HCT116 (cell line): ENCODE data around the gene DNAAF8. TPM values are rescaled to one million over a fixed set of nuclear protein-coding genes. Genes with fewer than 3 reads are reported as not detected.

Source experiments
- ATAC-seq: fragments of 200-7000 bp; cut with Tn5 transposase; 2 replicates; pipeline ENCODE4 v1.9.1; 2020; ENCODE audit warnings: mild to moderate bottlenecking, moderate library complexity
- BruUV-seq: library from RNA; stranded (reverse); fragments of 400-500 nt; replicated peaks from 2 replicates; lab custom pipeline; 2021; lab: Mats Ljungman, UMichigan
- CTCF ChIA-PET: fragments of 300-600 bp; sonication (Branson Sonifier 250); formaldehyde crosslinking; loops from one replicate; lab custom pipeline; 2021; ENCODE audit warnings: antibody characterized with exemption; lab: Charles Lee
- POLR2A ChIA-PET: fragments of 300-600, 350-600 bp; sonication (Branson Sonifier 250); formaldehyde crosslinking; loops from one replicate; lab custom pipeline; 2021; ENCODE audit warnings: antibody characterized with exemption; lab: Charles Lee
- RAD21 ChIA-PET, 2 experiments: fragments of 300-600 bp; sonication (Branson Sonifier 250); formaldehyde crosslinking; loops; one replicate each; lab custom pipeline; 2023; ENCODE audit warnings: low total read pairs in 2 of 2; ENCODE audit not compliant: uncharacterized antibody in 2 of 2, unreplicated experiment in 2 of 2, low non-redundant PET in 1 of 2; lab: Charles Lee
- DNase-seq: peaks from one replicate; pipeline ENCODE4 v3.0.0-alpha.2; 2010; ENCODE audit warnings: low read depth, low spot score
- H2AFZ ChIP-seq: fragments of 200-600 bp; shearing (Covaris generic), sonication (generic); 2 replicates; pipeline ENCODE4 v1.6.1; 2017; ENCODE audit warnings: low read depth, mixed run types, mixed read lengths, antibody characterized with exemption, low read length; ENCODE audit not compliant: poor library complexity, severe bottlenecking
- H3K27ac ChIP-seq: 2 replicates; pipeline ENCODE4 v1.5.1; 2012; ENCODE audit warnings: low read depth, low read length
- H3K27me3 ChIP-seq: fragments of 200-600 bp; sonication (generic); 2 replicates; pipeline ENCODE4 v1.6.1; 2016; ENCODE audit warnings: mixed run types, low read length, mixed read lengths; ENCODE audit not compliant: insufficient read depth
- H3K36me3 ChIP-seq, 2 experiments: fragments of 200-500 bp in 1 of 2; fragments of 200-600 bp in 1 of 2; sonication (Bioruptor generic) in 1 of 2; sonication (generic) in 1 of 2; 2 replicates each; pipeline versions ENCODE4 v1.5.1 to v1.6.1; 2014 to 2016; ENCODE audit warnings: low read length in 2 of 2, inconsistent platforms in 1 of 2, mixed read lengths in 1 of 2, mixed run types in 1 of 2; ENCODE audit not compliant: insufficient read depth in 2 of 2, control insufficient read depth in 1 of 2
- H3K4me1 ChIP-seq, 2 experiments: fragments of 200-600 bp in 1 of 2; sonication (generic) in 1 of 2; 2 replicates each; pipeline versions ENCODE4 v1.5.1 to v1.6.1; 2012 to 2017; ENCODE audit warnings: low read length in 2 of 2, inconsistent platforms in 1 of 2, mild to moderate bottlenecking in 1 of 2, mixed read lengths in 1 of 2, mixed run types in 1 of 2, moderate library complexity in 1 of 2; ENCODE audit not compliant: insufficient read depth in 2 of 2, control insufficient read depth in 1 of 2
- H3K4me2 ChIP-seq: fragments of 200-600 bp; sonication (generic); 2 replicates; pipeline ENCODE4 v1.6.1; 2017; ENCODE audit warnings: mixed run types, low read length, mixed read lengths
- H3K4me3 ChIP-seq, 2 experiments: fragments of 200-600 bp in 1 of 2; sonication (generic) in 1 of 2; replicated peaks in 1 of 2; 2 replicates each; pipeline ENCODE4 v1.5.1; 2011 to 2016; ENCODE audit warnings: low read length in 2 of 2, control low read depth in 1 of 2, low read depth in 1 of 2, mild to moderate bottlenecking in 1 of 2, mixed read lengths in 1 of 2, mixed run types in 1 of 2
- H3K79me2 ChIP-seq: fragments of 200-600 bp; sonication (generic); 2 replicates; pipeline ENCODE4 v1.6.1; 2017; ENCODE audit warnings: mild to moderate bottlenecking, mixed run types, low read length, moderate library complexity, mixed read lengths; ENCODE audit not compliant: insufficient read depth
- H3K9ac ChIP-seq: fragments of 200-600 bp; sonication (generic); 2 replicates; pipeline ENCODE4 v1.6.1; 2016; ENCODE audit warnings: low read length, mixed read lengths
- H3K9me2 ChIP-seq: fragments of 200-600 bp; sonication (generic), shearing (Covaris generic); 2 replicates; pipeline ENCODE4 v1.6.1; 2017; ENCODE audit warnings: mixed run types, mild to moderate bottlenecking, moderate library complexity; ENCODE audit not compliant: insufficient read depth
- H3K9me3 ChIP-seq, 2 experiments: fragments of 200-500 bp in 1 of 2; fragments of 200-600 bp in 1 of 2; sonication (Bioruptor generic) in 1 of 2; sonication (generic) in 1 of 2; 2 replicates each; pipeline ENCODE4 v1.6.1; 2014 to 2017; ENCODE audit warnings: low read length in 2 of 2, mixed read lengths in 2 of 2, inconsistent platforms in 1 of 2, low read depth in 1 of 2, mild to moderate bottlenecking in 1 of 2, mixed run types in 1 of 2, moderate library complexity in 1 of 2; ENCODE audit not compliant: control insufficient read depth in 1 of 2, insufficient read depth in 1 of 2
- H4K20me1 ChIP-seq: fragments of 200-600 bp; sonication (generic), shearing (Covaris generic); 2 replicates; pipeline ENCODE4 v1.6.1; 2017; ENCODE audit warnings: mixed run types, mild to moderate bottlenecking, moderate library complexity; ENCODE audit not compliant: insufficient read depth
- ATF3 ChIP-seq: IDR thresholded peaks from 2 replicates; pipeline ENCODE4 v1.6.1; 2012
- CBX3 ChIP-seq: IDR thresholded peaks from 2 replicates; pipeline ENCODE4 v1.6.1; 2012; ENCODE audit warnings: low read depth
- CEBPB ChIP-seq: IDR thresholded peaks from 2 replicates; pipeline ENCODE4 v1.6.1; 2012; ENCODE audit warnings: low read depth
- EGR1 ChIP-seq: IDR thresholded peaks from 2 replicates; pipeline ENCODE4 v1.6.1; 2012; ENCODE audit warnings: low read depth
- EZH2 ChIP-seq: fragments of 200-600 bp; sonication (generic); IDR thresholded peaks from 2 replicates; pipeline ENCODE4 v1.6.1; 2017; ENCODE audit warnings: antibody characterized with exemption, mixed run types
- EZH2phosphoT487 ChIP-seq: fragments of 200-600 bp; IDR thresholded peaks from 2 replicates; pipeline ENCODE4 v1.6.1; 2018; ENCODE audit warnings: antibody characterized with exemption, borderline replicate concordance
- FOSL1 ChIP-seq: IDR thresholded peaks from 2 replicates; pipeline ENCODE4 v1.6.1; 2012; ENCODE audit warnings: low read depth
- POLR2A ChIP-seq: IDR thresholded peaks from 2 replicates; pipeline ENCODE4 v1.7.0; 2011; ENCODE audit warnings: borderline replicate concordance; ENCODE audit not compliant: insufficient read depth, insufficient read length; ENCODE audit errors: extremely low read depth
- POLR2AphosphoS5 ChIP-seq: IDR thresholded peaks from 2 replicates; pipeline ENCODE4 v1.6.1; 2011; ENCODE audit warnings: mild to moderate bottlenecking, low read depth, low read length, moderate library complexity
- SP1 ChIP-seq: IDR thresholded peaks from 2 replicates; pipeline ENCODE4 v1.6.1; 2012; ENCODE audit warnings: low read depth
- SRF ChIP-seq: IDR thresholded peaks from 2 replicates; pipeline ENCODE4 v1.6.1; 2012; ENCODE audit warnings: low read depth
- TCF7L2 ChIP-seq: IDR thresholded peaks from 2 replicates; pipeline ENCODE4 v1.7.0; 2011; ENCODE audit warnings: borderline replicate concordance, inconsistent platforms; ENCODE audit not compliant: insufficient read depth, insufficient read length; ENCODE audit errors: extremely low read depth
- YY1 ChIP-seq: IDR thresholded peaks from 2 replicates; pipeline ENCODE4 v1.6.1; 2011; ENCODE audit warnings: low read length, low read depth, moderate library complexity, mild to moderate bottlenecking; ENCODE audit not compliant: insufficient replicate concordance; ENCODE audit errors: extremely low read depth
- ZFX ChIP-seq: fragments of 450-650 bp; IDR thresholded peaks from 2 replicates; pipeline ENCODE4 v1.6.1; 2017
- ZNF274 ChIP-seq: fragments of 200-500 bp; sonication (Bioruptor generic); IDR thresholded peaks from 2 replicates; pipeline ENCODE4 v1.6.1; 2014; ENCODE audit warnings: mild to moderate bottlenecking, low read depth, low read length, inconsistent platforms
- intact Hi-C: fragments of 100-400 bp; cut with micrococcal nuclease; formaldehyde crosslinking; loops from 2 replicates; pipeline ENCODE4 v1.10.0; 2022
- total RNA-seq: library from RNA; stranded (reverse); gene quantifications from one replicate; pipeline ENCODE4 v1.2.1, GENCODE V29; 2021; ENCODE audit not compliant: unreplicated experiment
- TF ChIP-seq, protein P1 (sequence below): IDR thresholded peaks from 2 replicates; pipeline ENCODE4 v1.6.1; 2012
- TF ChIP-seq, protein P2 (sequence below): IDR thresholded peaks from 2 replicates; pipeline ENCODE4 v1.6.1; 2012; ENCODE audit warnings: low read depth
- TF ChIP-seq, protein P3 (sequence below): IDR thresholded peaks from 2 replicates; pipeline ENCODE4 v1.6.1; 2011; ENCODE audit warnings: mild to moderate bottlenecking, low read length, moderate library complexity; ENCODE audit not compliant: insufficient replicate concordance; ENCODE audit errors: extremely low read depth
- TF ChIP-seq, protein P4 (sequence below), 3 experiments: fragments of 200-600 bp in 1 of 3; sonication (generic) in 1 of 3; IDR thresholded peaks in 2 of 3; conservative IDR thresholded peaks in 1 of 3; 2 replicates each; pipeline ENCODE4 v1.5.1; 2012 to 2017; ENCODE audit warnings: low read depth in 2 of 3, low read length in 2 of 3, antibody characterized with exemption in 1 of 3, borderline replicate concordance in 1 of 3, control low read depth in 1 of 3, mild to moderate bottlenecking in 1 of 3, mixed read lengths in 1 of 3, mixed run types in 1 of 3, moderate library complexity in 1 of 3; ENCODE audit not compliant: insufficient read depth in 1 of 3

The DNAAF8 gene
- total RNA-seq, 1 experiment from 2014 or later = 1.0 TPM

- DNase-seq (no peak), ATAC-seq (no peak)
- H3K4me1 ChIP-seq = no peaks in the 10 kb centered on the region
- H3K9me3 ChIP-seq = no peaks in the 10 kb centered on the region
- H3K4me3 ChIP-seq = no peak overlapping the region
- H4K20me1 ChIP-seq = no peaks in the 10 kb centered on the region
- H3K9me2 ChIP-seq = no peaks in the 10 kb centered on the region
- ChIA-PET CTCF (interaction anchor here (0.6 kb wide), 1 partner anchor 10 kb away, joined by 3 read pairs; no protein-coding TSS in a partner anchor), RAD21 (no interaction called here), POLR2A (interaction anchor here (0.6 to 1.1 kb wide), 2 partner anchors 11 to 12 kb away, joined by 3 read pairs; no protein-coding TSS in a partner anchor)
- no peak overlapping the region for H2AFZ ChIP-seq
- no peaks in the 10 kb centered on the region for H3K27me3 ChIP-seq
- 0 out of 2 replicates have a peak, but pooled peaks cover 2% of the 10 kb centered on the region for H3K79me2 ChIP-seq
- BruUV-seq = no TSS peak
- no peak overlapping the region for H3K4me2 ChIP-seq
- peaks cover 8 to 14% of the 10 kb centered on the region in 2 experiments for H3K36me3 ChIP-seq
- no peak overlapping the region for H3K27ac ChIP-seq
- intact Hi-C loops = no loop called here
- TF ChIP-seq, protein P1, sequence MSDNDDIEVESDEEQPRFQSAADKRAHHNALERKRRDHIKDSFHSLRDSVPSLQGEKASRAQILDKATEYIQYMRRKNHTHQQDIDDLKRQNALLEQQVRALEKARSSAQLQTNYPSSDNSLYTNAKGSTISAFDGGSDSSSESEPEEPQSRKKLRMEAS = no peak
- TF ChIP-seq FOSL1 (no peak), YY1 (no peak), ATF3 (no peak), TCF7L2 (no peak), POLR2A (no peak), EZH2 (no peak), CEBPB (no peak), ZNF274 (no peak), CBX3 (no peak), ZFX (no peak), EZH2phosphoT487 (no peak), POLR2AphosphoS5 (no peak), SP1 (no peak), SRF (no peak), EGR1 (no peak)
- TF ChIP-seq, protein P2, sequence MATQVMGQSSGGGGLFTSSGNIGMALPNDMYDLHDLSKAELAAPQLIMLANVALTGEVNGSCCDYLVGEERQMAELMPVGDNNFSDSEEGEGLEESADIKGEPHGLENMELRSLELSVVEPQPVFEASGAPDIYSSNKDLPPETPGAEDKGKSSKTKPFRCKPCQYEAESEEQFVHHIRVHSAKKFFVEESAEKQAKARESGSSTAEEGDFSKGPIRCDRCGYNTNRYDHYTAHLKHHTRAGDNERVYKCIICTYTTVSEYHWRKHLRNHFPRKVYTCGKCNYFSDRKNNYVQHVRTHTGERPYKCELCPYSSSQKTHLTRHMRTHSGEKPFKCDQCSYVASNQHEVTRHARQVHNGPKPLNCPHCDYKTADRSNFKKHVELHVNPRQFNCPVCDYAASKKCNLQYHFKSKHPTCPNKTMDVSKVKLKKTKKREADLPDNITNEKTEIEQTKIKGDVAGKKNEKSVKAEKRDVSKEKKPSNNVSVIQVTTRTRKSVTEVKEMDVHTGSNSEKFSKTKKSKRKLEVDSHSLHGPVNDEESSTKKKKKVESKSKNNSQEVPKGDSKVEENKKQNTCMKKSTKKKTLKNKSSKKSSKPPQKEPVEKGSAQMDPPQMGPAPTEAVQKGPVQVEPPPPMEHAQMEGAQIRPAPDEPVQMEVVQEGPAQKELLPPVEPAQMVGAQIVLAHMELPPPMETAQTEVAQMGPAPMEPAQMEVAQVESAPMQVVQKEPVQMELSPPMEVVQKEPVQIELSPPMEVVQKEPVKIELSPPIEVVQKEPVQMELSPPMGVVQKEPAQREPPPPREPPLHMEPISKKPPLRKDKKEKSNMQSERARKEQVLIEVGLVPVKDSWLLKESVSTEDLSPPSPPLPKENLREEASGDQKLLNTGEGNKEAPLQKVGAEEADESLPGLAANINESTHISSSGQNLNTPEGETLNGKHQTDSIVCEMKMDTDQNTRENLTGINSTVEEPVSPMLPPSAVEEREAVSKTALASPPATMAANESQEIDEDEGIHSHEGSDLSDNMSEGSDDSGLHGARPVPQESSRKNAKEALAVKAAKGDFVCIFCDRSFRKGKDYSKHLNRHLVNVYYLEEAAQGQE = no peak
- TF ChIP-seq, protein P3, sequence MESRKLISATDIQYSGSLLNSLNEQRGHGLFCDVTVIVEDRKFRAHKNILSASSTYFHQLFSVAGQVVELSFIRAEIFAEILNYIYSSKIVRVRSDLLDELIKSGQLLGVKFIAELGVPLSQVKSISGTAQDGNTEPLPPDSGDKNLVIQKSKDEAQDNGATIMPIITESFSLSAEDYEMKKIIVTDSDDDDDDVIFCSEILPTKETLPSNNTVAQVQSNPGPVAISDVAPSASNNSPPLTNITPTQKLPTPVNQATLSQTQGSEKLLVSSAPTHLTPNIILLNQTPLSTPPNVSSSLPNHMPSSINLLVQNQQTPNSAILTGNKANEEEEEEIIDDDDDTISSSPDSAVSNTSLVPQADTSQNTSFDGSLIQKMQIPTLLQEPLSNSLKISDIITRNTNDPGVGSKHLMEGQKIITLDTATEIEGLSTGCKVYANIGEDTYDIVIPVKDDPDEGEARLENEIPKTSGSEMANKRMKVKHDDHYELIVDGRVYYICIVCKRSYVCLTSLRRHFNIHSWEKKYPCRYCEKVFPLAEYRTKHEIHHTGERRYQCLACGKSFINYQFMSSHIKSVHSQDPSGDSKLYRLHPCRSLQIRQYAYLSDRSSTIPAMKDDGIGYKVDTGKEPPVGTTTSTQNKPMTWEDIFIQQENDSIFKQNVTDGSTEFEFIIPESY = no peak
- TF ChIP-seq, protein P4, sequence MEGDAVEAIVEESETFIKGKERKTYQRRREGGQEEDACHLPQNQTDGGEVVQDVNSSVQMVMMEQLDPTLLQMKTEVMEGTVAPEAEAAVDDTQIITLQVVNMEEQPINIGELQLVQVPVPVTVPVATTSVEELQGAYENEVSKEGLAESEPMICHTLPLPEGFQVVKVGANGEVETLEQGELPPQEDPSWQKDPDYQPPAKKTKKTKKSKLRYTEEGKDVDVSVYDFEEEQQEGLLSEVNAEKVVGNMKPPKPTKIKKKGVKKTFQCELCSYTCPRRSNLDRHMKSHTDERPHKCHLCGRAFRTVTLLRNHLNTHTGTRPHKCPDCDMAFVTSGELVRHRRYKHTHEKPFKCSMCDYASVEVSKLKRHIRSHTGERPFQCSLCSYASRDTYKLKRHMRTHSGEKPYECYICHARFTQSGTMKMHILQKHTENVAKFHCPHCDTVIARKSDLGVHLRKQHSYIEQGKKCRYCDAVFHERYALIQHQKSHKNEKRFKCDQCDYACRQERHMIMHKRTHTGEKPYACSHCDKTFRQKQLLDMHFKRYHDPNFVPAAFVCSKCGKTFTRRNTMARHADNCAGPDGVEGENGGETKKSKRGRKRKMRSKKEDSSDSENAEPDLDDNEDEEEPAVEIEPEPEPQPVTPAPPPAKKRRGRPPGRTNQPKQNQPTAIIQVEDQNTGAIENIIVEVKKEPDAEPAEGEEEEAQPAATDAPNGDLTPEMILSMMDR (IDR thresholded peaks at IDR 0.05 in 2 of 3, conservative IDR thresholded peaks at IDR 0.05 in 1 of 3; ENCODE audit: borderline replicate concordance in 1 of 3, insufficient read depth in 1 of 3, low read depth in 2 of 3, low read length in 2 of 3) = no peak
- H3K9ac ChIP-seq = no peak overlapping the region
Observed at GRCh38 chr16:4704913-4705312, 29.4 kb upstream of the DNAAF8 start.
